PFSK-1 (cell line): Measurements from ENCODE around the gene TMEM203.

Experiments
- FOXP2 ChIP-seq: optimal IDR thresholded peaks from 2 replicates; pipeline ENCODE3; 2011; ENCODE audit warnings: borderline replicate concordance, control low read depth, inconsistent platforms; ENCODE audit not compliant: insufficient read depth; ENCODE audit errors: extremely low read length, extremely low read depth
- POLR2AphosphoS5 ChIP-seq: IDR thresholded peaks from 2 replicates; pipeline ENCODE4 v1.6.1; 2012; ENCODE audit warnings: low read depth, mild to moderate bottlenecking, control low read depth, low read length, moderate library complexity
- REST ChIP-seq, 2 experiments: IDR thresholded peaks; 2 replicates each; pipeline versions ENCODE4 v1.6.1 to v1.8.0; 2011 to 2012; ENCODE audit warnings: low read depth in 2 of 2, low read length in 2 of 2, control low read depth in 1 of 2, inconsistent platforms in 1 of 2, mild to moderate bottlenecking in 1 of 2, moderate library complexity in 1 of 2; ENCODE audit not compliant: insufficient read depth in 1 of 2
- SIN3A ChIP-seq: IDR thresholded peaks from 2 replicates; pipeline ENCODE4 v1.6.1; 2012; ENCODE audit warnings: mild to moderate bottlenecking, low read length, moderate library complexity, borderline replicate concordance; ENCODE audit not compliant: insufficient read depth
- TAF1 ChIP-seq: IDR thresholded peaks from 2 replicates; pipeline ENCODE4 v1.6.1; 2012; ENCODE audit warnings: low read length, control low read depth, borderline replicate concordance; ENCODE audit not compliant: insufficient read depth

The TMEM203 gene

GRCh38 chr9:137214620-137215019 is 9.2 kb upstream of the TMEM203 start:
- no peak for TF ChIP-seq REST (IDR thresholded peaks at IDR 0.05; ENCODE audit: insufficient read depth in 1 of 2, low read depth in 2 of 2, low read length in 2 of 2)
- TF ChIP-seq POLR2AphosphoS5: no peak
- TF ChIP-seq TAF1: no peak
- no peak for TF ChIP-seq SIN3A
- no peak for TF ChIP-seq FOXP2

GRCh38 chr9:137213160-137214060 is 8.0 kb upstream of the TMEM203 start:
- TF ChIP-seq SIN3A (no peak), TAF1 (no peak), POLR2AphosphoS5 (no peak), REST (IDR thresholded peaks at IDR 0.05; ENCODE audit: insufficient read depth in 1 of 2, low read depth in 2 of 2, low read length in 2 of 2) (no peak), FOXP2 (no peak)

- TF ChIP-seq FOXP2 (no peak), SIN3A (no peak), TAF1 (no peak), POLR2AphosphoS5 (no peak), REST (IDR thresholded peaks at IDR 0.05; ENCODE audit: insufficient read depth in 1 of 2, low read depth in 2 of 2, low read length in 2 of 2) (no peak)
Measured at GRCh38 chr9:137212520-137212919, 7.1 kb upstream of the TMEM203 start.

- TF ChIP-seq SIN3A (no peak), TAF1 (no peak), POLR2AphosphoS5 (no peak)
Measured at GRCh38 chr9:137211532-137211931, 6.1 kb upstream of the TMEM203 start.

GRCh38 chr9:137206602-137207001 is 1.2 kb upstream of the TMEM203 start:
- TF ChIP-seq REST (IDR thresholded peaks at IDR 0.05; ENCODE audit: insufficient read depth in 1 of 2, low read depth in 2 of 2, low read length in 2 of 2) (no peak), TAF1 (no peak), POLR2AphosphoS5 (no peak), SIN3A (no peak), FOXP2 (no peak)
